RCC 7860 (cell line): ENCODE results near the gene EVX2.

Source experiments
- DNase-seq: peaks from one replicate; pipeline ENCODE4 v3.0.0-alpha.2; 2015; ENCODE audit warnings: low spot score
- FAIRE-seq: peaks from 2 replicates; lab custom pipeline; 2012; peaks lifted over from hg19 to GRCh38; lab: Jason Lieb, UNC

Gene EVX2

DNA sequence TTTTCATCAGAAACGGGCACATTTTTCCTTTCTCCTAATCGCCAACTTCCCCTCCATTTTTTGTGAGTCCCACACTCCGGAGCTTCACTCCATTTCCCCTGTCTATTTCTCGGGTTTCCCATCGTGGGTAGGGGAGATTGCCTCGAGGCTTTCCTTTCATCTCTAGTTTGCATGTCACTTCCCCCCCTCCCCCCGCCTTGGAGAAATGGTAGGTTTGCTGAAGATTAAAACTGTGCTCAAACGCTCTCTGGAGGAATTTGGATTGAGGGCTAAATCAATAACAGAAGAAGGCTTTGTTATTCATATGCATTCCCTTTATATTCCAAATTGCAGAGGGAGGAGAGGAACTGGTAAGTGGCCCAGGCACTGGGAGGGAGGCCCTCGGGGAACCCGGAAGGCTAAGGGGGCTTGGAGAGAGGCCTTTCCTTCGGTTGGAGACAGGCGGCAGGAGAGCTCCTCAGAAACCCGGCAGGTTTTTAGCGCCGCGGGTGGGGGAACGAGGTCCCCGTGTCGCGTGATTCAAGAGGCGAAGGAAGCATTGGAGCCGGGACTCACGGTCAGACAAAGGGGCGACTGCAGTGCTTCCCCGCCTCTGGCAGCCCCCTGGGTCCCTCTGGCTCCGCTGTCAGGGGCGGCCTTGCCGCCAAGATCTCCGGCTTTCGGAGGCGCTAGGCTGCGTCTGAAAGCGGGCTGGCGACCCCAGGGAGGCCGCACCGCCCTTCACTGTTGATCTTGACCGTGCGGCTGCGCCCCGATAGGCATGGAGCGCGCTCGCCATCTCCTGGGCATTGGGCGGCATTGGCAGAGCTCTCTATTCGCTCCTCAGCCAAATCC is 13.4 kb upstream of the EVX2 start:
- peak; percentile 74 for DNase-seq
- FAIRE-seq = no peak

GRCh38 chr2:176096243-176096985 is 12.7 kb upstream of the EVX2 start:
- FAIRE-seq = no peak
- no peak for DNase-seq

DNA sequence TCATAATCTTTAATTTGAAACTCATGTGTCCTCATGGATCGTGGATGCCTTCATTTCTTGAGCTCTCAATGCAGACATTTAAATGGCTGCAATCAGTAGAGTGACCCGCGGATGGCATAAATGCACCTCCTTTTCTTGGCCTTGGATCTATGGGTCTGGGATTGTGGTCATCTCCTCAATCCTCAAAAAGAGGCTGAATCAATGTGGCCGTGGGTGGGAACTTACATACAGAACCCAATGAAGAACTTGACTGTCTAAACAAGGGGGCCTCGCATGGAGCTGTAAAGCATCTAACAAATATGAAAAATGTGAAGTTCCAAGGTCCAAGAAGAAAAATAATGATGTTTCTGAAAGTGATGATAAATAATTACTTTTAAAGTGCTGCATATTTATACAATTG is 11.7 kb upstream of the EVX2 start:
- DNase-seq (no peak), FAIRE-seq (no peak)

- DNase-seq = no peak
Observed at GRCh38 chr2:176094349-176094748, 10.6 kb upstream of the EVX2 start.

GRCh38 chr2:176093898-176094249 is 10.1 kb upstream of the EVX2 start:
- DNase-seq (no peak), FAIRE-seq (no peak)

More at GRCh38 chr2:176094349-176094748, 10.6 kb upstream of the EVX2 start:
- FAIRE-seq = no peak

GRCh38 chr2:176093145-176093897 is 9.6 kb upstream of the EVX2 start:
- no peak for DNase-seq
- FAIRE-seq = no peak

- FAIRE-seq = no peak
- no peak for DNase-seq
Observed at GRCh38 chr2:176092270-176093144, 8.7 kb upstream of the EVX2 start, which contains the start of gene HOXD13. Gene HOXD13, plus strand, starts transcription at chr2:176092721. Its CDS starts 170 bp downstream, at chr2:176092891.

DNA sequence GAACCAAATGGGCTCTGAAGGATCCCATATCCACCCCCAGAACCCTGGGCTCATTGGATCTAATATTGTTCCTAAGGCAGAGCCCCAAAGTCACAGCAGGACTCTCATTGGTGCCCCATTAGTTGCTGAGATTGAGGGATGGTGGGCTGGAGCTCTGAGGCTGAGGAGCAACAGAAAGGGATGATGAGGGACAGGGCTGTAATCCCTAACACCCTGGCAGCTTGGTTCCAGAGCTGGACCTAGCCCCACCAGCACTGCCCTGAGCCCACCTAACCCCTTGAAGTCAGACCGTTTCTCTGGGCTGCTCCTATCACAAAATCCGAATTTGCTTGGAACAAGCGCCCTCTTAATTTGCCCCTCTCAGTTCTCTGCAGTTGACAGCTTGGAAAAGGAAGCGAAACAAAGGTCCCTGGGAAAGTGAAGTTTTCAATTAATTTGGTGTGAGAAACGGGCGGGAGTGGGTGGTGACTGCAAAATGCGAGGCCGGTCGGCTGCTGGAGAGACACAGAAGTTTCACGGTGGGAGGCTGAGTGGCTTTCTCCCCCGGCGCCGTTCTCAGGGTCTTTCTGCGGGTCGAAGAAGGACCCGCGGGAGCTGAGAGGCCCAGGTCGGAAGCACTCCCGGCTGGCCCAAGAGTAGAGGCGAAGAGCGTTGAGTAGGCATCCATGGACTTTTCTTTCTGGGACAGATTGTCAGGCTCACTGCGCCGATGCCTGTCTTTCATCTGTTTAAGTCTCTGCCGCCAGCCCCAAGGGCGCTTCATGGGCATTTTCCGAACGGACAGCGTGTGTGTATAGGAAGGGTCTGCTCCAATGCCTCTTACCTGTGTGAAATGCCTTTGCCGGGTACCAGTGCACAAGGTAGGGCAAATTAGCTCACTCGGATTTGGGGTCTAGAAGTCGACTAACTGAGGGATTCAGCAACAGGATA is 7.8 kb upstream of the EVX2 start:
- no peak for DNase-seq
- FAIRE-seq = no peak

GRCh38 chr2:176090862-176091261 is 7.1 kb upstream of the EVX2 start:
- FAIRE-seq = no peak
- no peak for DNase-seq

DNA sequence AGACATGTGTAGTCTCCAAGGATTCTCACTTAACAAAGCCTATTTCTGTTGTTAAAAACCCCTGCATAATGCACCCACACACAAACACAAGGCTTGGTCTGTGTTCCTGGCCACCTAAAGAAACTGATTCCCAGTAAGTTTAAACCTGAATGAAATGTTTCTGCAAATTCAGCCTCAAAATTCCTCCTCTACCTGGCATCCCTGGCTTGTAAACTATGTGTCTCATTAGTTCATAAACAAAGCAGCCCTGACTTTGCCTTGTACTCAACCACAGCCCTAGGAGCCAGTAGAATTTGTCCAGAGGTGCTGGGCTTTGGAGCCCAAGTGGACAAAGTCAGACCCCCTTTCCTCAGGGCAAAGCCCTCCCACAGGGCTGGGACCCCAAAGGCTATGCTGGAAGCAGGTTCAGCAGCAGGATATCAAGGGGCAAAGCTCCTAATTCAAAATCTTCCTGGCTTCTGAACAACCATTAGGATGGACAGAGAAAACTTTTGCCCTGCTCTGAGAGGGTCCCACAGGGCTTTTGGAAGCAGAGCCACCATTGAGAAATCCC is 6.2 kb upstream of the EVX2 start:
- no peak for DNase-seq
- FAIRE-seq = no peak

GRCh38 chr2:176088937-176089842 is 5.4 kb upstream of the EVX2 start:
- no peak for FAIRE-seq
- no peak for DNase-seq

- FAIRE-seq = no peak
- DNase-seq = peak; percentile 20
Observed at GRCh38 chr2:176088048-176088936, 4.5 kb upstream of the EVX2 start.

DNA sequence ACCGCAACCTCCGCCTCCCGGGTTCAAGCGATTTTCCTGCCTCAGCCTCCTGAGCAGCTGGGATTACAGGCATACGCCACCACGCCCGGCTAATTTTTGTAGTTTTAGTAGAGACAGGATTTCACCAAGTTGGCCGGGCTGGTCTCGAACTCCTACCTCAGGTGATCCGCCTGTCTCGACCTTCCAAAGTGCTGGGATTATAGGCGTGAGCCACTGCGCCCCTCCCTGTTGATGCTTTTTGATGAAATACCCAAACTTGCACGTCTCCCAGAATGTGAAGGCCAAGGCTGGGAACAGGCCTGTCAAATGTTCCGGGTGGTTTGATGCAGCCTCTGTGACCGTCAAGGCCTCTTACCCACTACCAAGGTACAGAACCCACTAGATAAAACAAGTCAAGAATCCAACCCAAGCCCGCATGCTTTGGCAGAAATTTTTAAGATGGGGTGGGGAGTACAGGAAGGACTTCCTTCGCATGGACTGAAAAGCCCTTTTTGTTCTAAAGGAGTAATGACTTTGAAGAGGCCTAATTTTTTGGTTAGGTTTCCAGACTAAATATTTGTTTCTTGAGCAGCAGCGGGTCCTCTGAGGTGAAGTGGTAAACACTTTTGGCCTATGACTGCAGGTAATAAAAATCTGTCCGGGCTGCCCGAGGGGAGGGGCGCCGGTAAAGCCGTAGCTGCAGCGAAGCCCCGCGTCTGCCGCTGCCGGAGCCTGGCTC is 3.7 kb upstream of the EVX2 start:
- no peak for DNase-seq
- FAIRE-seq = no peak

DNA sequence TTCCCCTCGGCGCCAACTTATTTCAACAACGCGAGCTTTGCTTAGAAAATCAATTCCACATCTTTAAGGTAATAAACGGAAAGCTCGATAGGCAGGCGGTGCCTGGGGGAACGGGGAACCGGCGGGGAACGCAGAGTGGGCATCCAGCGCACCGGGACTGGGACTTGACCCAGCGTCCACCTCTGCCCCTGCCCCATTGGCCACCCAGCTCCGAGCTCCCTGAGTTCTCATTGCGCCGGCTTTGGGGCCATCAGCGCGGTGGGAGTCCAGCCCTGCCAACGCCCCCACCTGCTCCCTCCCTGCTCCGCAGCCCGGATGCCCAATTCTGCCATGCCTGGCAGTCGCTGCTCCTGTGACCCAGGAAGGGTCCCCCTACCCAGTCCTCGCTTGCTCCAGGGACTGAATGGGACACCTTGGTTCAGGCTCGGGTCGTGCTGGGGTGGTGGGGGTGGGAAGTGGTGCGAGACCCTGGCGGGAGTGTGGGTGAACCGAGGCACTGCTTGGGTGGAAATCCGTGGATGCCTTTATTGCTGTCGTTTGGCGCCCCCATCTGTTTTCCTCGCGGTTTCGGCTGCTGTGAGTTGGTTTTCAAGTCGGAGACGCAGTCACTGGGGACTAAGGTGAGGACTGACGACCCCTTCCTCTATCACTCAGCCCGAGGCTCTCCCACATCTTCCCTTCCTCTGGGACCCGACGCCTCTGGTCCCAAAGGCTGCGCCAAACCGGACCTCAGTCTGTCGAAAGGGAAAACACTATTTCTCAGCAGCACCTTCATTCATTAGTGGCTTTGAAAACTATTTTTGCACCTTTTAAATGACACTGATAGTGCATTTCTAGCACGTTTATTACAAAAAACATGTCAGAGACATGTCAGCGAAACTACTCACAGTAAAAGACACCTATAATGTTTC is 2.4 kb upstream of the EVX2 start:
- FAIRE-seq (no peak), DNase-seq (no peak)

- no peak for FAIRE-seq
- no peak for DNase-seq
Observed at GRCh38 chr2:176085120-176085788, 1.5 kb upstream of the EVX2 start.
